IMR-90 (cell line): ENCODE data around the gene GSDMA. TPM values are rescaled to one million over a fixed set of nuclear protein-coding genes. Genes with fewer than 3 reads are reported as not detected.

Source experiments
- ATAC-seq: fragments of 200-7000 bp; cut with Tn5 transposase; 2 replicates; pipeline ENCODE4 v1.9.1; 2020; ENCODE audit warnings: low read depth, mild to moderate bottlenecking, moderate library complexity
- BruUV-seq: library from RNA; stranded (reverse); fragments of 400-500 nt; replicated peaks from 2 replicates; lab custom pipeline; 2021; lab: Mats Ljungman, UMichigan
- CTCF ChIA-PET: fragments of 300-600 bp; formaldehyde crosslinking; extraction: SDS; loops from one replicate; lab custom pipeline; 2021; ENCODE audit warnings: antibody characterized with exemption; lab: Yijun Ruan, JAX
- POLR2A ChIA-PET: fragments of 300-600 bp; sonication (Branson Sonifier 250); formaldehyde crosslinking; loops from one replicate; lab custom pipeline; 2022; ENCODE audit warnings: antibody characterized with exemption; ENCODE audit not compliant: unreplicated experiment; lab: Charles Lee
- DNase-seq: peaks from one replicate; pipeline ENCODE4 v3.0.0; 2013
- H2AFZ ChIP-seq: replicated peaks from 2 replicates; pipeline ENCODE3; 2013; ENCODE audit warnings: low read length, mild to moderate bottlenecking; ENCODE audit not compliant: poor library complexity
- H2AK5ac ChIP-seq: 2 replicates; pipeline ENCODE4 v1.6.1; 2013; ENCODE audit warnings: low read depth, low read length, inconsistent platforms
- H2AK9ac ChIP-seq: replicated peaks from 2 replicates; pipeline ENCODE3; 2013; ENCODE audit warnings: mild to moderate bottlenecking, low read depth, low read length, moderate library complexity; ENCODE audit not compliant: poor library complexity
- H2BK120ac ChIP-seq: 2 replicates; pipeline ENCODE4 v1.6.1; 2013; ENCODE audit warnings: low read depth, low read length, inconsistent platforms
- H2BK15ac ChIP-seq: 3 replicates; pipeline ENCODE4 v1.6.1; 2013; ENCODE audit warnings: low read depth, low read length, inconsistent platforms
- H2BK20ac ChIP-seq: 2 replicates; pipeline ENCODE4 v1.6.1; 2013; ENCODE audit warnings: low read depth, mild to moderate bottlenecking, inconsistent platforms, low read length, moderate library complexity
- H2BK5ac ChIP-seq: 2 replicates; pipeline ENCODE4 v1.6.1; 2013; ENCODE audit warnings: mild to moderate bottlenecking, low read depth, low read length, inconsistent platforms; ENCODE audit not compliant: poor library complexity, severe bottlenecking
- H3K14ac ChIP-seq: replicated peaks from 2 replicates; pipeline ENCODE4 v1.6.1; 2013; ENCODE audit warnings: low read depth, low read length, inconsistent platforms
- H3K18ac ChIP-seq: 2 replicates; pipeline ENCODE4 v1.6.1; 2013; ENCODE audit warnings: low read depth, low read length, control low read depth
- H3K23ac ChIP-seq: 2 replicates; pipeline ENCODE4 v1.6.1; 2013; ENCODE audit warnings: low read depth, low read length, inconsistent platforms
- H3K27ac ChIP-seq: 2 replicates; pipeline ENCODE4 v1.5.1; 2013; ENCODE audit warnings: mild to moderate bottlenecking, control low read depth, low read length; ENCODE audit not compliant: insufficient read depth
- H3K27me3 ChIP-seq: 2 replicates; pipeline ENCODE4 v1.6.1; 2013; ENCODE audit warnings: low read length; ENCODE audit not compliant: control insufficient read depth, insufficient read depth
- H3K36me3 ChIP-seq: 2 replicates; pipeline ENCODE4 v1.6.1; 2013; ENCODE audit warnings: low read length, mixed read lengths; ENCODE audit not compliant: control insufficient read depth, insufficient read depth
- H3K4ac ChIP-seq: 2 replicates; pipeline ENCODE4 v1.6.1; 2013; ENCODE audit warnings: low read depth, low read length, inconsistent platforms
- H3K4me1 ChIP-seq: 2 replicates; pipeline ENCODE4 v1.6.1; 2013; ENCODE audit warnings: low read length, mixed read lengths; ENCODE audit not compliant: control insufficient read depth, insufficient read depth
- H3K4me2 ChIP-seq: 2 replicates; pipeline ENCODE4 v1.6.1; 2013; ENCODE audit warnings: low read depth, mild to moderate bottlenecking, control low read depth, low read length, moderate library complexity
- H3K4me3 ChIP-seq: 2 replicates; pipeline ENCODE4 v1.5.1; 2013; ENCODE audit warnings: low read depth, mild to moderate bottlenecking, control low read depth, low read length, moderate library complexity; ENCODE audit not compliant: insufficient read depth
- H3K56ac ChIP-seq: 2 replicates; pipeline ENCODE4 v1.6.1; 2013; ENCODE audit warnings: low read length, inconsistent platforms; ENCODE audit not compliant: insufficient read depth; ENCODE audit errors: extremely low read depth
- H3K79me1 ChIP-seq, 2 experiments: 2 replicates each; pipeline ENCODE4 v1.6.1; 2013; ENCODE audit warnings: low read length in 2 of 2, inconsistent platforms in 1 of 2, low read depth in 1 of 2
- H3K9ac ChIP-seq: 2 replicates; pipeline ENCODE4 v1.6.1; 2013; ENCODE audit warnings: low read depth, low read length, control low read depth
- H3K9me1 ChIP-seq: 2 replicates; pipeline ENCODE4 v1.6.1; 2013; ENCODE audit warnings: low read length, inconsistent platforms; ENCODE audit not compliant: insufficient read depth
- H3K9me3 ChIP-seq: 2 replicates; pipeline ENCODE4 v1.6.1; 2013; ENCODE audit warnings: low read length; ENCODE audit not compliant: control insufficient read depth, insufficient read depth
- H4K20me1 ChIP-seq: 2 replicates; pipeline ENCODE4 v1.6.1; 2013; ENCODE audit warnings: low read length, inconsistent platforms; ENCODE audit not compliant: insufficient read depth
- H4K5ac ChIP-seq: 2 replicates; pipeline ENCODE4 v1.6.1; 2013; ENCODE audit warnings: mild to moderate bottlenecking, low read depth, low read length, control low read depth
- H4K8ac ChIP-seq, 2 experiments: 2 replicates each; pipeline ENCODE4 v1.6.1; 2013; ENCODE audit warnings: low read depth in 2 of 2, low read length in 2 of 2, control low read depth in 1 of 2, inconsistent platforms in 1 of 2
- H4K91ac ChIP-seq: 2 replicates; pipeline ENCODE4 v1.6.1; 2013; ENCODE audit warnings: low read depth, low read length, inconsistent platforms; ENCODE audit not compliant: insufficient read depth
- BHLHE40 ChIP-seq: fragments of 150-350 bp; IDR thresholded peaks from 2 replicates; pipeline ENCODE4 v1.6.1; 2016; ENCODE audit warnings: mild to moderate bottlenecking, low read depth, low read length
- FOS ChIP-seq: fragments of 150-350 bp; IDR thresholded peaks from 2 replicates; pipeline ENCODE4 v1.6.1; 2016; ENCODE audit warnings: low read depth, low read length
- MAFK ChIP-seq: IDR thresholded peaks from 2 replicates; pipeline ENCODE4 v1.6.1; 2012; ENCODE audit warnings: low read depth, low read length, improper control_type of control experiment
- MXI1 ChIP-seq: IDR thresholded peaks from 2 replicates; pipeline ENCODE4 v1.6.1; 2012; ENCODE audit warnings: low read depth, mild to moderate bottlenecking, low read length, moderate library complexity, borderline replicate concordance
- POLR2A ChIP-seq: IDR thresholded peaks from 2 replicates; pipeline ENCODE4 v1.6.1; 2012; ENCODE audit warnings: mild to moderate bottlenecking, low read depth, low read length
- RFX5 ChIP-seq: IDR thresholded peaks from 2 replicates; pipeline ENCODE4 v1.8.0; 2012; ENCODE audit warnings: low read depth, mild to moderate bottlenecking, low read length, moderate library complexity
- SMC3 ChIP-seq: fragments of 150-350 bp; IDR thresholded peaks from 2 replicates; pipeline ENCODE4 v1.6.1; 2016; ENCODE audit warnings: low read depth, mild to moderate bottlenecking, antibody characterized with exemption, low read length, moderate library complexity
- WGBS, 2 experiments: methylation state at CpG; one replicate each; pipeline versions ENCODE4 v1.1.5 to v1.1.7; 2013; ENCODE audit warnings: missing lambda C conversion rate in 2 of 2; ENCODE audit not compliant: insufficient read length in 1 of 2; ENCODE audit errors: extremely low coverage in 2 of 2; 5-methylcytosine and 5-hydroxymethylcytosine counted together
- dilution Hi-C: fragments of 300-500 bp; cut with HindIII; formaldehyde crosslinking; loops from one replicate; pipeline ENCODE4 v1.14.3; 2018; ENCODE audit warnings: low sequenced_read_pairs; ENCODE audit not compliant: unreplicated experiment
- in situ Hi-C: fragments of 300-500 bp; cut with MboI; formaldehyde crosslinking; loops from 3 replicates; pipeline ENCODE4 v1.14.3; 2019; ENCODE audit warnings: low sequenced_read_pairs, inconsistent platforms, mixed read lengths
- intact Hi-C: fragments of 100-400 bp; cut with micrococcal nuclease; formaldehyde crosslinking; loops from 2 replicates; pipeline ENCODE4 v1.10.0; 2022
- polyA plus RNA-seq, 3 experiments: library from polyadenylated mRNA; depleted of rRNA; stranded (reverse); fragments of >200 nt; gene quantifications; 2 replicates each; pipeline ENCODE4 v1.2.3, GENCODE V29; 2012; ENCODE audit warnings: low replicate concordance in 1 of 3
- total RNA-seq: library from RNA; depleted of rRNA; stranded (reverse); fragments of >200 nt; gene quantifications from 2 replicates; pipeline ENCODE4 v1.2.3, GENCODE V29; 2012
- TF ChIP-seq, protein P1 (sequence below): conservative IDR thresholded peaks from 2 replicates; pipeline ENCODE4 v1.5.1; 2012; ENCODE audit warnings: mild to moderate bottlenecking, low read depth, low read length, improper control_type of control experiment

GSDMA gene
- total and polyA plus RNA-seq, 2 of the 4 experiments (the other 2 are of a cell fraction): not detected

DNA sequence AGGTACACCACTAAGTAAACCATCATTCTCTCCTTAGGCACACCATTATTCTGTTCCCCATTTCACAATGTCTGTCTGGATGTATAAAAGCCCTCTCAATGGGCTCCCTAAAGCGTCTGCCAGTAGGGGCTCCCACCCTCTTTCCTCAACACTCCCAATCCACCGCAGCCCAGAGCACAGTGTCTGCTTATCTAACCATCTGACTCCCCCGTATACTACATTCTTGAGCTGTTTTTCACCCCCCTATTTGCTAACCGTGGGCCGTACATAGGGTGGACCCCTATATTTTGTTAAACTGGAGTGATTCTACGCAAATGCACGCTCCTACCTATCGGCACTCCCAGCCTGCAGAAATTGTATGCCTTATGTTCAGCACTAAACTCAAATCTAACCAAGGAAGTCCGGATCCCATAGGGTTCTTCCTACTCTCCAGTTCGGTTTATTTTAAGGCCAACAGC, 17.1 kb downstream of the GSDMA start:
- Histone ChIP-seq H3K79me1 (peaks cover 6 to 22% of the 10 kb centered on the region in 2 experiments; a peak in 2 of 4 replicates), H3K9ac (peak overlapping the region; percentile 79), H3K36me3 (peaks cover 8% of the 10 kb centered on the region), H3K4me3 (peak overlapping the region; percentile 57), H2AFZ (peak overlapping the region; percentile 97), H4K91ac (peak overlapping the region; percentile 80), H3K9me1 (peaks cover 8% of the 10 kb centered on the region; the same call in 1 of the 2 replicates), H4K8ac (peak overlapping the region; percentile 49 to 93), H3K27me3 (no peaks in the 10 kb centered on the region), H4K5ac (peak overlapping the region; percentile 58), H2BK120ac (peak overlapping the region; percentile 80), H3K56ac (peak overlapping the region; percentile 84), H3K27ac (peak overlapping the region; percentile 54), H3K4me1 (peaks cover 8% of the 10 kb centered on the region; the same call in 1 of the 2 replicates), H3K9me3 (no peaks in the 10 kb centered on the region), H4K20me1 (peaks cover 15% of the 10 kb centered on the region), H3K4me2 (peak overlapping the region; percentile 79), H2BK20ac (peak overlapping the region; percentile 23; the same call in 1 of the 2 replicates), H2BK5ac (peak overlapping the region; percentile 72), H2AK9ac (peak overlapping the region; percentile 81), H3K23ac (peak overlapping the region; percentile 84), H3K4ac (peak overlapping the region; percentile 76), H3K18ac (peak overlapping the region; percentile 47; the same call in 1 of the 2 replicates), H2BK15ac (peak overlapping the region; percentile 68; the same call in 2 of the 3 replicates), H2AK5ac (peak overlapping the region; percentile 18; the same call in 1 of the 2 replicates), H3K14ac (peak overlapping the region; percentile 92)
- dilution Hi-C loops (no loop called here), in situ Hi-C loops (loop anchor here (10.0 kb wide), 1 partner anchor 205 kb away; no protein-coding TSS in a partner anchor), intact Hi-C loops (loop anchor here (1.0 to 10.0 kb wide), 3 partner anchors 21 to 355 kb away; partner anchors contain the start of gene PPP1R1B)
- TF ChIP-seq BHLHE40: no peak
- no peak for TF ChIP-seq FOS
- TF ChIP-seq RFX5: no peak
- no peak for TF ChIP-seq POLR2A
- no peak for TF ChIP-seq MXI1
- no peak for TF ChIP-seq SMC3
- TF ChIP-seq, protein P1, sequence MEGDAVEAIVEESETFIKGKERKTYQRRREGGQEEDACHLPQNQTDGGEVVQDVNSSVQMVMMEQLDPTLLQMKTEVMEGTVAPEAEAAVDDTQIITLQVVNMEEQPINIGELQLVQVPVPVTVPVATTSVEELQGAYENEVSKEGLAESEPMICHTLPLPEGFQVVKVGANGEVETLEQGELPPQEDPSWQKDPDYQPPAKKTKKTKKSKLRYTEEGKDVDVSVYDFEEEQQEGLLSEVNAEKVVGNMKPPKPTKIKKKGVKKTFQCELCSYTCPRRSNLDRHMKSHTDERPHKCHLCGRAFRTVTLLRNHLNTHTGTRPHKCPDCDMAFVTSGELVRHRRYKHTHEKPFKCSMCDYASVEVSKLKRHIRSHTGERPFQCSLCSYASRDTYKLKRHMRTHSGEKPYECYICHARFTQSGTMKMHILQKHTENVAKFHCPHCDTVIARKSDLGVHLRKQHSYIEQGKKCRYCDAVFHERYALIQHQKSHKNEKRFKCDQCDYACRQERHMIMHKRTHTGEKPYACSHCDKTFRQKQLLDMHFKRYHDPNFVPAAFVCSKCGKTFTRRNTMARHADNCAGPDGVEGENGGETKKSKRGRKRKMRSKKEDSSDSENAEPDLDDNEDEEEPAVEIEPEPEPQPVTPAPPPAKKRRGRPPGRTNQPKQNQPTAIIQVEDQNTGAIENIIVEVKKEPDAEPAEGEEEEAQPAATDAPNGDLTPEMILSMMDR: peak; percentile 8; the same call in 1 of the 2 replicates
- TF ChIP-seq MAFK: no peak
- ATAC-seq (peak; percentile 15), DNase-seq (peak; percentile 19)
- ChIA-PET CTCF (interaction anchor here (0.6 to 4.0 kb wide), 6 partner anchors 10 to 631 kb away, joined by 3 to 23 read pairs (median 3); no protein-coding TSS in a partner anchor), POLR2A (interaction anchor here (1.1 kb wide), 1 partner anchor 21 kb away, joined by 3 read pairs; no protein-coding TSS in a partner anchor)
- WGBS, 2 experiments: 2% methylated on average over 6 of the region's 10 CpGs; no CpG with 5 or more reads in 1 of the 2 experiments
- BruUV-seq: no TSS peak
